ACC112 (cell line): ENCODE measurements around the gene C21orf58.

ENCODE experiments used
- H2AFZ ChIP-seq: fragments of 200-600 bp; sonication (generic); one replicate; pipeline ENCODE4 v1.6.0; 2017; ENCODE audit warnings: antibody characterized with exemption, low read length; ENCODE audit not compliant: unreplicated experiment
- H3K27ac ChIP-seq: fragments of 200-600 bp; sonication (generic); 2 replicates; pipeline ENCODE4 v1.5.1; 2014; ENCODE audit warnings: low read depth, mild to moderate bottlenecking, antibody characterized with exemption, low read length, moderate library complexity
- H3K27me3 ChIP-seq: fragments of 200-600 bp; sonication (generic); 2 replicates; pipeline ENCODE4 v1.6.1; 2014; ENCODE audit warnings: mild to moderate bottlenecking, antibody characterized with exemption, low read length, moderate library complexity, mixed read lengths; ENCODE audit not compliant: insufficient read depth
- H3K36me3 ChIP-seq: fragments of 200-600 bp; sonication (generic); 2 replicates; pipeline ENCODE4 v1.6.1; 2016; ENCODE audit warnings: mild to moderate bottlenecking, antibody characterized with exemption, low read length, moderate library complexity, mixed read lengths; ENCODE audit not compliant: insufficient read depth
- H3K4me1 ChIP-seq: fragments of 200-600 bp; sonication (generic); one replicate; pipeline ENCODE4 v1.6.1; 2016; ENCODE audit warnings: low read length, mixed read lengths; ENCODE audit not compliant: insufficient read depth, unreplicated experiment, control insufficient read depth
- H3K4me3 ChIP-seq: fragments of 200-600 bp; sonication (generic); 2 replicates; pipeline ENCODE4 v1.5.1; 2014; ENCODE audit warnings: mild to moderate bottlenecking, low read depth, low read length
- H3K79me2 ChIP-seq: fragments of 200-600 bp; sonication (generic); one replicate; pipeline ENCODE4 v1.6.0; 2016; ENCODE audit warnings: low read length; ENCODE audit not compliant: control insufficient read depth, unreplicated experiment, insufficient read depth

The C21orf58 gene

GRCh38 chr21:46255758-46256337 lies 67.8 kb downstream of the C21orf58 start:
- H3K27me3 ChIP-seq, result no peaks in the 10 kb centered on the region
- H3K36me3 ChIP-seq, result peaks cover 23% of the 10 kb centered on the region; the same call in 1 of the 2 replicates
- no peak overlapping the region for H2AFZ ChIP-seq
- H3K4me1 ChIP-seq, result no peaks in the 10 kb centered on the region
- H3K79me2 ChIP-seq, result no peaks in the 10 kb centered on the region
- no peak overlapping the region for H3K27ac ChIP-seq
- H3K4me3 ChIP-seq, result no peak overlapping the region

GRCh38 chr21:46255166-46255565 lies 68.5 kb downstream of the C21orf58 start:
- H3K79me2 ChIP-seq, result no peaks in the 10 kb centered on the region
- H3K36me3 ChIP-seq, result peaks cover 28% of the 10 kb centered on the region; the same call in 1 of the 2 replicates
- no peak overlapping the region for H3K27ac ChIP-seq
- no peaks in the 10 kb centered on the region for H3K4me1 ChIP-seq
- H3K27me3 ChIP-seq, result no peaks in the 10 kb centered on the region
- no peak overlapping the region for H2AFZ ChIP-seq
- H3K4me3 ChIP-seq, result no peak overlapping the region

GRCh38 chr21:46254208-46254975 lies 69.3 kb downstream of the C21orf58 start:
- Histone ChIP-seq H2AFZ (no peak overlapping the region), H3K36me3 (peaks cover 28% of the 10 kb centered on the region; the same call in 1 of the 2 replicates), H3K4me1 (no peaks in the 10 kb centered on the region), H3K79me2 (no peaks in the 10 kb centered on the region), H3K27ac (no peak overlapping the region; the same call in 1 of the 2 replicates), H3K4me3 (no peak overlapping the region), H3K27me3 (no peaks in the 10 kb centered on the region)

- Histone ChIP-seq H3K27ac (no peak overlapping the region; the same call in 1 of the 2 replicates), H2AFZ (no peak overlapping the region), H3K79me2 (no peaks in the 10 kb centered on the region), H3K4me3 (no peak overlapping the region), H3K36me3 (peaks cover 25% of the 10 kb centered on the region; the same call in 1 of the 2 replicates), H3K27me3 (no peaks in the 10 kb centered on the region), H3K4me1 (no peaks in the 10 kb centered on the region)
Observed at GRCh38 chr21:46253610-46254124, 70.0 kb downstream of the C21orf58 start.

GRCh38 chr21:46252840-46253239 lies 70.8 kb downstream of the C21orf58 start:
- H3K27me3 ChIP-seq, result no peaks in the 10 kb centered on the region
- H3K27ac ChIP-seq, result no peak overlapping the region; the same call in 1 of the 2 replicates
- H3K4me1 ChIP-seq, result no peaks in the 10 kb centered on the region
- H2AFZ ChIP-seq, result no peak overlapping the region
- H3K4me3 ChIP-seq, result no peak overlapping the region
- no peaks in the 10 kb centered on the region for H3K79me2 ChIP-seq
- peaks cover 25% of the 10 kb centered on the region; the same call in 1 of the 2 replicates for H3K36me3 ChIP-seq
